Neural cell (in vitro differentiated cells): ENCODE measurements around the gene NT5C2.

ENCODE experiments used
- EP300 ChIP-seq: fragments of 450-650 bp; conservative IDR thresholded peaks from 2 replicates; pipeline ENCODE4 v1.6.1; 2014; ENCODE audit warnings: antibody characterized with exemption, mild to moderate bottlenecking, moderate library complexity; ENCODE audit not compliant: poor library complexity, severe bottlenecking
- MXI1 ChIP-seq: fragments of 450-650 bp; conservative IDR thresholded peaks from 2 replicates; pipeline ENCODE4 v1.6.1; 2014; ENCODE audit warnings: antibody characterized with exemption, mild to moderate bottlenecking; ENCODE audit not compliant: poor library complexity, severe bottlenecking
- POLR2AphosphoS5 ChIP-seq: IDR thresholded peaks from 2 replicates; pipeline ENCODE4 v1.6.1; 2012
- RAD21 ChIP-seq: fragments of 450-650 bp; conservative IDR thresholded peaks from 2 replicates; pipeline ENCODE4 v1.6.1; 2014; ENCODE audit warnings: antibody characterized with exemption, mild to moderate bottlenecking, moderate library complexity
- TAF1 ChIP-seq: IDR thresholded peaks from 2 replicates; pipeline ENCODE4 v1.6.1; 2012; ENCODE audit warnings: low read depth
- TF ChIP-seq, protein P1 (sequence below): fragments of 450-650 bp; IDR thresholded peaks from 2 replicates; pipeline ENCODE4 v1.5.1; 2014; ENCODE audit warnings: antibody characterized with exemption, mild to moderate bottlenecking, moderate library complexity; ENCODE audit not compliant: poor library complexity, severe bottlenecking

DNA sequence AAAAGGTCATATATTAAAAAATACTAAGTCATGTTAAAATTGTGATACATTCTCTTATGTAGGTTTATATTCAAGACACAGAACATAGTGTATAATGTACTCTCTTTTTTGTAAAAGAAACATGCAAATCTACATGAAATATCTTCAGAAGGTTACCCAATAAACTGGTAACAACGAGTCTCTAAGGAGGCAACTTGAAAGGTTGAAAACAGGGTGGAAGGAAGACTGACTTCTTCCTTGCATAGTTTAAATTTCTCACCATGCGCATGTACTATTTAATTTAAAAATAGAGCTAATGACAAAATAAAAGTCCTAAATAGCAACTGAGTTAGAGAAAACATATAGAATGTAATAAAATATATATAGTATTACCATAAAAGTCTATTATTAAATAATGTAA, 132.5 kb downstream of the NT5C2 start:
- TF ChIP-seq TAF1 (no peak), POLR2AphosphoS5 (no peak), RAD21 (no peak), EP300 (no peak), MXI1 (no peak)
- TF ChIP-seq, protein P1, sequence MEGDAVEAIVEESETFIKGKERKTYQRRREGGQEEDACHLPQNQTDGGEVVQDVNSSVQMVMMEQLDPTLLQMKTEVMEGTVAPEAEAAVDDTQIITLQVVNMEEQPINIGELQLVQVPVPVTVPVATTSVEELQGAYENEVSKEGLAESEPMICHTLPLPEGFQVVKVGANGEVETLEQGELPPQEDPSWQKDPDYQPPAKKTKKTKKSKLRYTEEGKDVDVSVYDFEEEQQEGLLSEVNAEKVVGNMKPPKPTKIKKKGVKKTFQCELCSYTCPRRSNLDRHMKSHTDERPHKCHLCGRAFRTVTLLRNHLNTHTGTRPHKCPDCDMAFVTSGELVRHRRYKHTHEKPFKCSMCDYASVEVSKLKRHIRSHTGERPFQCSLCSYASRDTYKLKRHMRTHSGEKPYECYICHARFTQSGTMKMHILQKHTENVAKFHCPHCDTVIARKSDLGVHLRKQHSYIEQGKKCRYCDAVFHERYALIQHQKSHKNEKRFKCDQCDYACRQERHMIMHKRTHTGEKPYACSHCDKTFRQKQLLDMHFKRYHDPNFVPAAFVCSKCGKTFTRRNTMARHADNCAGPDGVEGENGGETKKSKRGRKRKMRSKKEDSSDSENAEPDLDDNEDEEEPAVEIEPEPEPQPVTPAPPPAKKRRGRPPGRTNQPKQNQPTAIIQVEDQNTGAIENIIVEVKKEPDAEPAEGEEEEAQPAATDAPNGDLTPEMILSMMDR = no peak
